MG63 (cell line): Measurements from ENCODE around the gene TTYH1. TPM values are rescaled to one million over a fixed set of nuclear protein-coding genes. Genes with fewer than 3 reads are reported as not detected.

Experiments used
- DNase-seq: peaks from one replicate; pipeline ENCODE4 v3.0.0-alpha.2; 2020
- H3K27me3 ChIP-seq: fragments of 250-450 bp; sonication (Bioruptor Pico); 2 replicates; pipeline ENCODE4 v1.5.1; 2020; ENCODE audit warnings: mild to moderate bottlenecking, moderate library complexity
- H3K36me3 ChIP-seq: fragments of 250-450 bp; sonication (Bioruptor Pico); 2 replicates; pipeline ENCODE4 v1.5.1; 2020; ENCODE audit warnings: mild to moderate bottlenecking, moderate library complexity
- H3K4me3 ChIP-seq: fragments of 250-450 bp; sonication (Bioruptor Pico); 2 replicates; pipeline ENCODE4 v1.5.1; 2020; ENCODE audit warnings: mild to moderate bottlenecking, moderate library complexity
- H3K9me3 ChIP-seq: fragments of 250-450 bp; sonication (Bioruptor Pico); 2 replicates; pipeline ENCODE4 v1.5.1; 2020; ENCODE audit warnings: mild to moderate bottlenecking, moderate library complexity
- total RNA-seq: library from RNA; depleted of rRNA; stranded (reverse); fragments of >200 nt; shearing (Covaris generic); gene quantifications from 2 replicates; pipeline ENCODE4 v1.2.3, GENCODE V29; 2014; ENCODE audit warnings: low replicate concordance

Gene TTYH1
- total RNA-seq, 1 experiment from 2014 or later, result not detected

GRCh38 chr19:54388802-54389139, 26.5 kb upstream of the TTYH1 start:
- no peak for DNase-seq
- Histone ChIP-seq H3K9me3 (no peaks in the 10 kb centered on the region), H3K36me3 (no peaks in the 10 kb centered on the region), H3K4me3 (no peak overlapping the region), H3K27me3 (peaks cover 65% of the 10 kb centered on the region)

- H3K27me3 ChIP-seq, result peaks cover 62% of the 10 kb centered on the region
- no peaks in the 10 kb centered on the region for H3K9me3 ChIP-seq
- DNase-seq, result no peak
- no peaks in the 10 kb centered on the region for H3K36me3 ChIP-seq
- no peak overlapping the region for H3K4me3 ChIP-seq
Measured at GRCh38 chr19:54389553-54389952, 25.7 kb upstream of the TTYH1 start.

- peak; percentile 15 for DNase-seq
- Histone ChIP-seq H3K36me3 (no peaks in the 10 kb centered on the region), H3K4me3 (no peak overlapping the region), H3K27me3 (peaks cover 56% of the 10 kb centered on the region), H3K9me3 (no peaks in the 10 kb centered on the region)
Measured at GRCh38 chr19:54390942-54391577, 24.2 kb upstream of the TTYH1 start.

GRCh38 chr19:54391589-54392061, 23.6 kb upstream of the TTYH1 start:
- H3K36me3 ChIP-seq, result no peaks in the 10 kb centered on the region
- peaks cover 53% of the 10 kb centered on the region for H3K27me3 ChIP-seq
- DNase-seq, result no peak
- H3K9me3 ChIP-seq, result no peaks in the 10 kb centered on the region
- H3K4me3 ChIP-seq, result no peak overlapping the region

- no peak overlapping the region for H3K4me3 ChIP-seq
- DNase-seq, result no peak
- H3K36me3 ChIP-seq, result no peaks in the 10 kb centered on the region
- peaks cover 48% of the 10 kb centered on the region for H3K27me3 ChIP-seq
- H3K9me3 ChIP-seq, result no peaks in the 10 kb centered on the region
Measured at GRCh38 chr19:54392105-54392504, 23.2 kb upstream of the TTYH1 start.

- DNase-seq, result no peak
Measured at GRCh38 chr19:54393381-54393780, 21.9 kb upstream of the TTYH1 start.

GRCh38 chr19:54395685-54396084, 19.6 kb upstream of the TTYH1 start:
- no peaks in the 10 kb centered on the region for H3K36me3 ChIP-seq
- no peak overlapping the region for H3K4me3 ChIP-seq
- H3K9me3 ChIP-seq, result no peaks in the 10 kb centered on the region
- DNase-seq, result no peak
- peaks cover 14% of the 10 kb centered on the region for H3K27me3 ChIP-seq

More at GRCh38 chr19:54393381-54393780, 21.9 kb upstream of the TTYH1 start:
- Histone ChIP-seq H3K9me3 (no peaks in the 10 kb centered on the region), H3K4me3 (no peak overlapping the region), H3K36me3 (no peaks in the 10 kb centered on the region), H3K27me3 (peaks cover 36% of the 10 kb centered on the region)

- Histone ChIP-seq H3K27me3 (peaks cover 2% of the 10 kb centered on the region), H3K36me3 (no peaks in the 10 kb centered on the region), H3K4me3 (no peak overlapping the region), H3K9me3 (no peaks in the 10 kb centered on the region)
- DNase-seq, result no peak
Measured at GRCh38 chr19:54399189-54399588, 16.1 kb upstream of the TTYH1 start.

GRCh38 chr19:54400913-54401312, 14.4 kb upstream of the TTYH1 start:
- peaks cover 2% of the 10 kb centered on the region; the same call in 1 of the 2 replicates for H3K27me3 ChIP-seq
- no peaks in the 10 kb centered on the region for H3K9me3 ChIP-seq
- H3K4me3 ChIP-seq, result no peak overlapping the region
- DNase-seq, result no peak
- H3K36me3 ChIP-seq, result no peaks in the 10 kb centered on the region

- DNase-seq, result no peak
- 0 out of 2 replicates have a peak, but pooled peaks cover 2% of the 10 kb centered on the region for H3K9me3 ChIP-seq
- no peaks in the 10 kb centered on the region; the same call in 1 of the 2 replicates for H3K27me3 ChIP-seq
- no peak overlapping the region for H3K4me3 ChIP-seq
- H3K36me3 ChIP-seq, result no peaks in the 10 kb centered on the region
Measured at GRCh38 chr19:54403054-54403453, 12.2 kb upstream of the TTYH1 start.

- Histone ChIP-seq H3K4me3 (no peak overlapping the region), H3K36me3 (no peaks in the 10 kb centered on the region), H3K9me3 (0 out of 2 replicates have a peak, but pooled peaks cover 2% of the 10 kb centered on the region), H3K27me3 (peaks cover 13% of the 10 kb centered on the region)
- DNase-seq, result no peak
Measured at GRCh38 chr19:54405628-54406027, 9.6 kb upstream of the TTYH1 start.

GRCh38 chr19:54407780-54408179, 7.5 kb upstream of the TTYH1 start:
- H3K36me3 ChIP-seq, result no peaks in the 10 kb centered on the region
- no peak for DNase-seq
- H3K4me3 ChIP-seq, result no peak overlapping the region
- H3K27me3 ChIP-seq, result peaks cover 16% of the 10 kb centered on the region
- 0 out of 2 replicates have a peak, but pooled peaks cover 2% of the 10 kb centered on the region for H3K9me3 ChIP-seq

GRCh38 chr19:54408456-54409026, 6.7 kb upstream of the TTYH1 start:
- DNase-seq, result no peak
- H3K36me3 ChIP-seq, result no peaks in the 10 kb centered on the region

GRCh38 chr19:54411033-54411432, 4.2 kb upstream of the TTYH1 start:
- DNase-seq, result no peak
- H3K4me3 ChIP-seq, result no peak overlapping the region
- no peaks in the 10 kb centered on the region for H3K36me3 ChIP-seq
- H3K27me3 ChIP-seq, result peaks cover 32% of the 10 kb centered on the region
- 0 out of 2 replicates have a peak, but pooled peaks cover 2% of the 10 kb centered on the region for H3K9me3 ChIP-seq

More at GRCh38 chr19:54408456-54409026, 6.7 kb upstream of the TTYH1 start:
- H3K9me3 ChIP-seq, result 0 out of 2 replicates have a peak, but pooled peaks cover 2% of the 10 kb centered on the region
- H3K27me3 ChIP-seq, result peaks cover 16% of the 10 kb centered on the region
- no peak overlapping the region for H3K4me3 ChIP-seq

GRCh38 chr19:54412877-54413276, 2.4 kb upstream of the TTYH1 start:
- H3K27me3 ChIP-seq, result peaks cover 49% of the 10 kb centered on the region
- DNase-seq, result no peak
- H3K36me3 ChIP-seq, result no peaks in the 10 kb centered on the region
- no peak overlapping the region for H3K4me3 ChIP-seq
- H3K9me3 ChIP-seq, result 0 out of 2 replicates have a peak, but pooled peaks cover under 1% of the 10 kb centered on the region

- DNase-seq, result no peak
- H3K9me3 ChIP-seq, result no peaks in the 10 kb centered on the region
- H3K4me3 ChIP-seq, result no peak overlapping the region
- H3K27me3 ChIP-seq, result peaks cover 46% of the 10 kb centered on the region
- H3K36me3 ChIP-seq, result no peaks in the 10 kb centered on the region
Measured at GRCh38 chr19:54414156-54414555, 1.1 kb upstream of the TTYH1 start.

- Histone ChIP-seq H3K27me3 (peaks cover 34% of the 10 kb centered on the region), H3K36me3 (no peaks in the 10 kb centered on the region), H3K4me3 (no peak overlapping the region), H3K9me3 (no peaks in the 10 kb centered on the region)
- no peak for DNase-seq
Measured at GRCh38 chr19:54415901-54416673, 823 bp downstream of the TTYH1 start.
